ENCODE results near the gene ARHGAP25. TPM values are rescaled to one million over a fixed set of nuclear protein-coding genes. Genes with fewer than 3 reads are reported as not detected.

The ARHGAP25 gene
- total and polyA plus RNA-seq, 8 donors = 1.4 to 8.4 (median 2.0) TPM

DNA sequence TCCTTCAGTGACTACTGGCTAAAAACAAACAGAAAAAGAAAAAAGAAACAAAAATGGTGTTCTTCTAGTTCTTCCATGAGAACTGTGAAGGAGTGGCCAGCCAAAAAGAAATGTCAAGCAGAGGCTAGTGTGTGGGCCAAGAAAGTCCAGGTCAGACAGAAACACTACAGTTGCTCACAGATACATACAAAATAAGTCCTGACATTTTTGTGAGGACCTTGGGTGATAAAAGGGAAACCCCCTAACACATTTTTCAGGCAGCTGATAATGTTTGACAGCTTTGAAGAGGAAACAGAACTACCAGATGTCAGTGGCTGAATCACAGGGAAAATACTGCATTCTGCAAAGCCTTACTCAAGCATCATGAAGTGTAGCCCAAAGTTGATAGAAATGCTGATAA lies 28.1 kb downstream of the ARHGAP25 start:
- ATAC-seq = peak in 1 of 4 donors; percentile 52
- intact Hi-C loops (cut with DNase I) = no loop called here
- Histone ChIP-seq H3K9me3 (no peaks in the 10 kb centered on the region), H3K27me3 (no peaks in the 10 kb centered on the region), H3K27ac (no peak overlapping the region), H3K4me3 (no peak overlapping the region), H3K4me1 (peaks cover 0 to 17% (median 0%) of the 10 kb centered on the region in 3 donors), H3K36me3 (no peaks in the 10 kb centered on the region)
- no peak for FAIRE-seq
- no peak for DNase-seq
- TF ChIP-seq, protein P1, sequence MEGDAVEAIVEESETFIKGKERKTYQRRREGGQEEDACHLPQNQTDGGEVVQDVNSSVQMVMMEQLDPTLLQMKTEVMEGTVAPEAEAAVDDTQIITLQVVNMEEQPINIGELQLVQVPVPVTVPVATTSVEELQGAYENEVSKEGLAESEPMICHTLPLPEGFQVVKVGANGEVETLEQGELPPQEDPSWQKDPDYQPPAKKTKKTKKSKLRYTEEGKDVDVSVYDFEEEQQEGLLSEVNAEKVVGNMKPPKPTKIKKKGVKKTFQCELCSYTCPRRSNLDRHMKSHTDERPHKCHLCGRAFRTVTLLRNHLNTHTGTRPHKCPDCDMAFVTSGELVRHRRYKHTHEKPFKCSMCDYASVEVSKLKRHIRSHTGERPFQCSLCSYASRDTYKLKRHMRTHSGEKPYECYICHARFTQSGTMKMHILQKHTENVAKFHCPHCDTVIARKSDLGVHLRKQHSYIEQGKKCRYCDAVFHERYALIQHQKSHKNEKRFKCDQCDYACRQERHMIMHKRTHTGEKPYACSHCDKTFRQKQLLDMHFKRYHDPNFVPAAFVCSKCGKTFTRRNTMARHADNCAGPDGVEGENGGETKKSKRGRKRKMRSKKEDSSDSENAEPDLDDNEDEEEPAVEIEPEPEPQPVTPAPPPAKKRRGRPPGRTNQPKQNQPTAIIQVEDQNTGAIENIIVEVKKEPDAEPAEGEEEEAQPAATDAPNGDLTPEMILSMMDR (IDR thresholded peaks at IDR 0.05) = no peak

DNA sequence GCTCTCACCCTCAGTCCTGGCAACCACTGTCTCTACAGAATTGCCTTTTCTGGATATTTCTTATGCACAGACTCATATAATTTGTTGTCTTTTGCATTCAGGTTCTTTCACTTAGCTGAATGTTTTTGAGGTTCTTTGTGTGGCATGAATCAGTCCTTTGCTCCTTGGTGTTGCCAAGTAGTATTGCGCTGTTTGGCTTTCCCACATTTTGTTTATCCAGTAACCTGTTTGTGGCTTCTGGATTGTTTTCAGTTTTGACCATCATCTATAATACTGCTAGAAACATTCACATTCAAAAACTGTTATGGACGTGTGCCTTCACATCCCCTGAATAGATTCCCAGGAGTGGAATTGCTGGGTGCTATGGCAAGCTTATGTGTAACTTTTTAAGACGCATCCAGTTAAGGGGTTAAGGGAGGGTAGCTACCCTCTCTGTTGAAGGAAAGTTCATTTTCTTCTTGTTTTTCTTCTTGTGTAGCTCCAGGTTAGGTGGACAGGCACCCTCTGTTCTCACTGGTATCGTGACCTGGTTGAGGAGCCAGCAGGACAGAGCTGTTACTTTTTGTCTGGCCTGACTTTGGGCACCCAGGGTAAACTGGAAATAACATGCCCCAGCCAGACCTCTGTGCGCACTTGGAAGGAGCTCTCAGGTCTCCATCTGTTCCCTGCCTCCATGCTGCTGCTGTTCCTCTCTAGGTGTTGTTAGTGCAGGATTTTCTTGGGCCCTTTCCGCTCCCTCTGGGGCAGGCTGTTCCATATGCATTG lies 29.6 kb downstream of the ARHGAP25 start:
- intact Hi-C loops (cut with DNase I) = no loop called here
- TF ChIP-seq, protein P1 (IDR thresholded peaks at IDR 0.05) = no peak
- DNase-seq (no peak), ATAC-seq (no peak), FAIRE-seq (no peak)
- Histone ChIP-seq H3K4me1 (peaks cover 0 to 17% (median 0%) of the 10 kb centered on the region in 3 donors), H3K27me3 (no peaks in the 10 kb centered on the region), H3K4me3 (no peak overlapping the region), H3K9me3 (no peaks in the 10 kb centered on the region), H3K27ac (no peak overlapping the region), H3K36me3 (no peaks in the 10 kb centered on the region)
- WGBS, 2 donors = 77 to 88% methylated on average over 6 of the region's 6 CpGs

- peaks cover 0 to 17% (median 0%) of the 10 kb centered on the region in 3 donors for H3K4me1 ChIP-seq
These were observed 30.2 kb downstream of the ARHGAP25 start for GRCh38 chr2:68764806-68765311.

DNA sequence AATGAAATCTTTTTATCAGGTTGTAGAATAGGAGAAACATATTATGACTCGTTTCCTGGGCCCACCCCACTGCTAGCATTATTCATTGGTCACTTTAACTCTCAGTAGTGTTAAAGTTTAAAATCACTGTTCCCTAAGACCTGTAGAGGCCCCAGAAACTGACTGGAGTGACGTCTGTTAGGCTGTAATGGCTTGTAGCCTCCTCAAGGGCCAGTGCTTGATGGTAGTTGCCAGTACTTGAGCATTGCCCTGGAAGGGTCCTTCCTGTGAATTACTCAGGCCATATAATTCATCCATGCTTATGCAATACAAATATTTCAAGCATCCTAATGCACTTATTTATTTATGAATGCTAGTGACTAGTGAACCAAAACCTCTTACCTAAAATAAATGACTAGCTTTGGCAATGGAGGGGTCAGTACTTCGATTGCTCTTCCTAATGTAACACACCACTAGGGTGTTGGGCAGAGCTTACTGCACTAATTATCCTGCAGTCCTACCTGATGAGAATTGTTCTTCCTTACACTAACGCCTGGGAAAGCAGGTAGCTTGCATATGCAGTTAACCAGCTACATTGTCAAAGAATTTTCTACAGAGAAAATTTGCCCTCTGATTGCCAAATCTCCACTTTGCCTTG lies 31.2 kb downstream of the ARHGAP25 start:
- H3K4me1 ChIP-seq = peaks cover 0 to 17% (median under 1%) of the 10 kb centered on the region in 3 donors
- H3K4me3 ChIP-seq = no peak overlapping the region
- H3K27ac ChIP-seq = no peak overlapping the region
- intact Hi-C loops (cut with DNase I) = no loop called here
- H3K9me3 ChIP-seq = no peaks in the 10 kb centered on the region
- TF ChIP-seq, protein P1 (IDR thresholded peaks at IDR 0.05) = no peak
- H3K27me3 ChIP-seq = no peaks in the 10 kb centered on the region
- WGBS, 2 donors = 52 to 62% methylated on average over 4 of the region's 4 CpGs
- FAIRE-seq (no peak), DNase-seq (no peak), ATAC-seq (no peak)
- H3K36me3 ChIP-seq = no peaks in the 10 kb centered on the region

More at GRCh38 chr2:68764806-68765311, 30.2 kb downstream of the ARHGAP25 start:
- intact Hi-C loops (cut with DNase I) = no loop called here
- ATAC-seq (no peak), FAIRE-seq (no peak), DNase-seq (no peak)
- no peaks in the 10 kb centered on the region for H3K36me3 ChIP-seq
- H3K27me3 ChIP-seq = no peaks in the 10 kb centered on the region
- no peak overlapping the region for H3K4me3 ChIP-seq
- no peak overlapping the region for H3K27ac ChIP-seq
- TF ChIP-seq, protein P1 (IDR thresholded peaks at IDR 0.05) = no peak
- H3K9me3 ChIP-seq = no peaks in the 10 kb centered on the region
- 82 to 84% methylated on average over 5 of the region's 5 CpGs for WGBS, 2 donors

Data from pancreas (tissue), 10 donors.